ENCODE results near the gene NEURL3. TPM values are rescaled to one million over a fixed set of nuclear protein-coding genes. Genes with fewer than 3 reads are reported as not detected.

NEURL3 gene
- total and polyA plus RNA-seq, 2 donors (not counting 3 experiments of a cell fraction or from before 2014, with no cell fraction given): not detected

- POLR2A ChIA-PET: no interaction called here
- H3K27ac ChIP-seq (ENCODE audit: insufficient read depth, low read depth, low read length): no peak overlapping the region
- intact Hi-C loops (cut with micrococcal nuclease) (no loop called here), dilution Hi-C loops (cut with MboI; ENCODE audit: extremely low pct_ligation_motif_present, low sequenced_read_pairs) (no loop called here)
- H2AFZ ChIP-seq (ENCODE audit: low read depth, low read length): no peak overlapping the region
- no peaks in the 10 kb centered on the region for H3K79me2 ChIP-seq (ENCODE audit: control insufficient read depth, insufficient read depth, low read length)
- H4K20me1 ChIP-seq (replicated peaks; ENCODE audit: control insufficient read depth, extremely low read depth, insufficient read depth, low read length): no peaks in the 10 kb centered on the region
- CTCF ChIA-PET: interaction anchor here (1.0 to 11.6 kb wide), 4 partner anchors 15 to 104 kb away, joined by 3 to 451 read pairs (median 37); no protein-coding TSS in a partner anchor
- FAIRE-seq (no peak), DNase-seq (ENCODE audit: low read depth, low spot score) (no peak)
- no peaks in the 10 kb centered on the region for H3K9me1 ChIP-seq (replicated peaks; ENCODE audit: control insufficient read depth, extremely low read depth, insufficient read depth, low read length)
- H3K36me3 ChIP-seq (ENCODE audit: control insufficient read depth in 2 of 2, extremely low read depth in 1 of 2, insufficient read depth in 2 of 2, low read length in 2 of 2): no peaks in the 10 kb centered on the region
- no TSS peak for BruUV-seq (replicated peaks)
- H3K4me1 ChIP-seq (ENCODE audit: control insufficient read depth, extremely low read depth, insufficient read depth, low read length): no peaks in the 10 kb centered on the region
- H3K4me2 ChIP-seq (ENCODE audit: insufficient read depth, low read length): no peak overlapping the region
- no peak overlapping the region for H3K9ac ChIP-seq (replicated peaks; ENCODE audit: extremely low read depth, insufficient read depth, low read length)
- TF ChIP-seq POLR2A (IDR thresholded peaks at IDR 0.05; ENCODE audit: low read depth, low read length) (no peak), EZH2 (IDR thresholded peaks at IDR 0.05; ENCODE audit: borderline replicate concordance, low read depth, low read length, severe bottlenecking) (no peak), MYC (IDR thresholded peaks at IDR 0.05; ENCODE audit: low read depth, low read length) (no peak), GATA2 (IDR thresholded peaks at IDR 0.05; ENCODE audit: insufficient read depth, insufficient read length, low read depth, low read length) (no peak), JUN (IDR thresholded peaks at IDR 0.05; ENCODE audit: borderline replicate concordance, insufficient read depth, insufficient read length, low read depth) (no peak), POLR2AphosphoS5 (IDR thresholded peaks at IDR 0.05; ENCODE audit: insufficient read depth, low read depth, low read length) (no peak), FOS (IDR thresholded peaks at IDR 0.05; ENCODE audit: borderline replicate concordance, insufficient read depth, low read length) (no peak)
- TF ChIP-seq, protein P1, sequence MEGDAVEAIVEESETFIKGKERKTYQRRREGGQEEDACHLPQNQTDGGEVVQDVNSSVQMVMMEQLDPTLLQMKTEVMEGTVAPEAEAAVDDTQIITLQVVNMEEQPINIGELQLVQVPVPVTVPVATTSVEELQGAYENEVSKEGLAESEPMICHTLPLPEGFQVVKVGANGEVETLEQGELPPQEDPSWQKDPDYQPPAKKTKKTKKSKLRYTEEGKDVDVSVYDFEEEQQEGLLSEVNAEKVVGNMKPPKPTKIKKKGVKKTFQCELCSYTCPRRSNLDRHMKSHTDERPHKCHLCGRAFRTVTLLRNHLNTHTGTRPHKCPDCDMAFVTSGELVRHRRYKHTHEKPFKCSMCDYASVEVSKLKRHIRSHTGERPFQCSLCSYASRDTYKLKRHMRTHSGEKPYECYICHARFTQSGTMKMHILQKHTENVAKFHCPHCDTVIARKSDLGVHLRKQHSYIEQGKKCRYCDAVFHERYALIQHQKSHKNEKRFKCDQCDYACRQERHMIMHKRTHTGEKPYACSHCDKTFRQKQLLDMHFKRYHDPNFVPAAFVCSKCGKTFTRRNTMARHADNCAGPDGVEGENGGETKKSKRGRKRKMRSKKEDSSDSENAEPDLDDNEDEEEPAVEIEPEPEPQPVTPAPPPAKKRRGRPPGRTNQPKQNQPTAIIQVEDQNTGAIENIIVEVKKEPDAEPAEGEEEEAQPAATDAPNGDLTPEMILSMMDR (IDR thresholded peaks at IDR 0.05; ENCODE audit: extremely low read depth in 1 of 2, insufficient read depth in 1 of 2, low read depth in 1 of 2, low read length in 2 of 2): no peak
- TF ChIP-seq, protein P2, sequence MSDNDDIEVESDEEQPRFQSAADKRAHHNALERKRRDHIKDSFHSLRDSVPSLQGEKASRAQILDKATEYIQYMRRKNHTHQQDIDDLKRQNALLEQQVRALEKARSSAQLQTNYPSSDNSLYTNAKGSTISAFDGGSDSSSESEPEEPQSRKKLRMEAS (IDR thresholded peaks at IDR 0.05; ENCODE audit: insufficient read depth, insufficient read length): no peak
- H3K9me3 ChIP-seq (replicated peaks; ENCODE audit: control insufficient read depth, insufficient read depth, low read length): no peaks in the 10 kb centered on the region
- no peak overlapping the region for H3K4me3 ChIP-seq (replicated peaks in 1 of 3; ENCODE audit: insufficient read depth in 1 of 3, low read depth in 1 of 3, low read length in 3 of 3)
- peaks cover 2 to 3% of the 10 kb centered on the region in 2 experiments for H3K27me3 ChIP-seq (ENCODE audit: control insufficient read depth in 2 of 2, insufficient read depth in 2 of 2, low read length in 2 of 2)
These were observed 7.2 kb upstream of the NEURL3 start for GRCh38 chr2:96512341-96512740.

Measured in endothelial cell of umbilical vein (primary cell).